NOMO-1 treated with DMSO at 0.1 percent for 48 hours (cell line): Measurements from ENCODE around the gene JAM3.

ENCODE experiments used
- DNase-seq: peaks from one replicate; lab custom pipeline; 2025; ENCODE audit not compliant: unreplicated experiment; lab: John Stamatoyannopoulos, UW

JAM3 gene

DNA sequence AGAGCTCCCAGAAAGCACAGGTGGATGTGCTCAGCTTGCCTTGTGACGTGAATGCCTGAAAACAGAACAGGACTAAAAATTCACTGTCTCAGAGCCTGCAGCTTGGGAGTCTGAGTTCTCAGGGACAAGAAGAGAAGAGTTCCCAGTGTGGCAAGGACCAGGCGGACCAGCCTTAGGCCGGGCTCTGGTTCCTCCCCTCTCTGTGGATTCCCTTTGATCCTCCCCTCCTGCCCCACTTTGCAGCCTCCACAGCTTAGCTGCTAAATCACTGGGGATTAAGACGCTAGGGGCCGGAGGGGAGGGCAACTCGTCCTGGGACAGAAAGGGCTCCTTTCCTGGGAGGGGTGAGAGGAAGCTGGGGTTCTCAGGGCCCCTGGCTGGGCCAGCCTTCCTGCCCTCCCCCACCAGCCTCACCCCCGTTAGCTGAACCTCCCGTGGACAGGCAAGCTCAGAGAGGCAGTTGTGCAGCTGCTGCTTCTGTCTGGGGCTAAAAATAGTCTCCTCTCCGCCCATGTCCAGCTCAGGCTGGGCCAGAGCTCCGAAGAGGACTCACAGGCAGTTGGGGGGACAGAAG, 29.9 kb upstream of the JAM3 start:
- DNase-seq: no peak

DNA sequence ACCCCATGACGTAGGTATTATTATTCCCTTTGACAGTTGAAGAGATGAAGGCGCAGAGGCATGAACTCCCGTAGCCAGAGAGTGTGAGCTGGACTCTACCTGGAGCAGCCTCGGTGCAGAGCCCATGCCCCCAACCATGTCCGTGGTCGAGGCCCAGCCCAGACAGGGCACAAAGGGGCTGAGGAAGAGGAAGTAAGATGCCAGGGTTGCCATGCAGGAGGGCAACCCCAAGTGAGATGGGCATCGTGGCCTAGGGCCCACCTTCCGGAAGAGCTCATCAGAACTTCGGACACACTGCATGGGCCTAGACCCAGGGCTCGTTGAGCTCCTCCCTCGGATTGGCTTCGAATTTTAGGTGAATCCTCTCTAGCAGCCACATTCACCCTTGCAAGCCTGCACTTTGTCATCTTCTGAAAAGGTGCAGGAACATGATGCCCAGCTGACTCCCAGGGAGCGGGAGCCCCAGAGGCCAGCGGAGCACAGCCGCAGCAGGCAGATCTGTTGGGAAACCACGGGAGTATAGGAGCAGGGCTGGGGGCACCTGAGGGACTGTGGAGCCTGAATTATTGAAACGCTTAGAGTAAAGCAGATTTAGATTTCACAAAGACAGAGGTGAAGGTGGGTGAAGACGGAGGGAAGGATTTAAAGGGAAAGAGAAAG, 29.0 kb upstream of the JAM3 start:
- DNase-seq: no peak

DNA sequence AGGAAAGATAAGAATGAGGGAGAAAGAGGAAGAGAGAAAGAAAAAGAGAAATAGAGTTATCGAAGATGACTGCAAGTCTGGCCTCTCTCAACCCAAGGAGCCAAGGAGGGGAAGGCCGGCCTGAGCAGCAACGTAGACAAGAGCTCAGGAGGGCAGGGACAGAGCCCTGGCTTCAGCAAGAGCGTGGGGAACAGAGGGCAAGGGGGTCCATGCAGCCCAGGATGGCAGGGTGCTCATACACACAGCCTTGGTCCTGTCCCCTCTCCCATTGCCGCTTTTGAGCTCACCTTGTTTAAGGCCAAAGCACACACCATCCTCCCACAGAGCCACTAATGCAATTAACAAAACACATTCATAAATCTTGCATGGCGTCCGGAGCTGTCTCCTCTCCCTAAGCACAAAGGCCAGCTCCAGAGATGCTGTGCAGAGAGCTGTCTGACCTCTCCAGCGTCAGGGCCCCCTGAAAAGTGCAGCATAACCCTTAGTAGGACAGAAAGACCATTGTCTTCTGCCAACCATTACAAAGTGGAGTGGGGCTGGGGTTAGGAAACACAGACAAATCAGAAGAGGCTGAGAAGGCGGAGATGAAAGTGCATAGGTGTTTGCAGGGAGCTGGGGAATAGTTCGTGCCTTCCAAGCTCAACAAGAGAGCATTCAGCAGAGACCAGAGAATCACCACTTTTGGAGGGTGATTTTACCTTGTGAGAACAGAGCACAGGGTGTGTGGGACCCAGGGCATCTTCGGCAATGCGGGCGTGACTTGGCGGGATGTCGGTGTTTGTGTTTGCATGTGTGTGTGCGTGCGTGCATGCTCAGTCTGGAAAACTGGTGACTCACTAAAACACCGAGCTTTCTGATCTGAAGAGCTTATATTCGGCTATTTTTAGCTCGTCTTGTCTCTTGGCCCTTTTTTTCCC, 28.2 kb upstream of the JAM3 start:
- no peak for DNase-seq

DNA sequence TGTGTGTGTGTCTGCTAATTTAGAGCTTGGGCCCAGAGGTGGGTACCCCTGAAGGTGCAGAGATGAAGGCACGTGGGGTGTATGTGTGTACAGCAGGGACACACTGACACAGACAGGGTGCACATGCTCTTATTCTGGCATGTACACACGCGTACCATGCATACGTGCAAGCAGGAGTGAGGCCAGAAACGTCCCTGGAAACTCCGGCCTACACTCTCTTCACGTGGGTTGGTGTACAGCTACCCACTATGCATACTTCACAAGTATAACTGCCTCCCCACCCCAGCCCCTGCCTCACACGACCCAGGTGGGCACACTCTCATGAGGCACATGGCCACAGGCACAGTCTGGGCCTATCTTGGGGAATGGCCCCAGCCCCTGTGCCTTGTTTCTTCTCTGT, 27.5 kb upstream of the JAM3 start:
- DNase-seq: no peak

DNA sequence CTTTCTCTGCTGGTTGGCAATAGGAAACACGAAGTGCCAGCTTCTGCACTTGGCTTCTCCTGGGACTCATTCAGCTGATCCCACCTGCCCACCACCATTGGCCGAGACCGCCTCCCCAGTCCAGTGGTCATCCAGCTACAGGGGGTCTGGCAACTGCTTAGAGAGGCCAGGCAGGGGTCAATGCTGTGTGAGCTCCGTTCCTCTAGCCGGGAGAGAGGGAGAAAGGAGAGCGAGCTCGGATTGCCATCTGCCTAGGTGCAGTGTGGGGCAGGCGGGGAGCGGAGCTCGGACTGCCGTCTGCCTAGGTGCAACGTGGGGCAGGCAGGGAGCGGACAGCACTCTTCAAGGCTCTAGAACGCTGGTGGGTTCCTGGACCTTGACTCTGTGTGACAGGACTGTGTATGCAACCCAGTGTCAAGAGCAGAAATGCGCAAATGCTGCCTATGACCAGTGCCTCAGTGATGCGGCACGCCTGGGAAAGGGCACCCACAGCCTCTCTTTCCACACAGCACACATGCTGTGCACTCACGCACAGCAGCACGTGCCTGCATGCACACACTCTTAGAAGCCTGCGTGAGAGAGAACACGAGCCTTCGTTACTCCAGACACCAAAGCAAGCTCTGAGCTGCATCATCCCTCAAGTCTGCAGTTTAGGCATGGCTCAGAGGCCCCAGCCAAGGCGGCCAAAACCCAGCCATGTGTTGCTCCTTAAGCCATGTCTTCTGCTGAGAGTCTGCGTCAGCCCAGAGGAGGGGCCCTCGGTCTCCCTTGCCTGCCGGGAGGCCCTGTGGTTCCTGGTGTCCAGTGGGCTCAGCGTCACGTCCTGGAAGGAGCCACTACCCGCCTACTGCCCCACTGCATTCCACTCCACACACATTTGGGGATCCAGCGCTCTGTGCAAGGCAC, 26.8 kb upstream of the JAM3 start:
- no peak for DNase-seq

DNA sequence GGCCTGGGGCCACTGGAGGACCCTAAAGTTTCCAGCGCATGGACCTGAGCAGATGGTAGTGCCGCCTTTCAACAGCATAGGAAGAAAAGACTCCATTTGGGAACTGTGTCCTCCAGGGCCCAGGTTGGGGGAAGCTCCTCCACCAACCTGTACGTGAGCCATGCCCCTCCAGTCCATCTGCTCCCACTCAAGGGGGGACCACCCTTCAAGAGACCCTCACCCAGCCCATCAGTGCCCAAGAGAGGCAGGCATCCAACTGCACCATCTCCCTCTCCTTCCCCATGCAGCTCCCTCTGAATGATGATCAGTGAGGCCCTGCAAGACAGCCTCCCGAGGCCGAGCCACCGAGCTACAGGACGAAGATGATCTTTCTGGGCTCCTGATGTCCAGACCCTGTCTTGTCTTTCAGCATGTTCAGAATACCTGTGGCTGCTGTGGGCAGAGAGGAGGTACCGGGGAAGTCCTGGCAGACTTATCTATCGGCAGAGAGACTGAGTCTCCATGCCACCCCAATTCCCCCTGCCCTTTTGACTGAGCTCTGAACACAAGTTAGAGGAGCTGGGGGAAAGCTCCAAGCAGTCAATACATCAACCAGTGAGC, 25.0 kb upstream of the JAM3 start:
- DNase-seq: no peak

DNA sequence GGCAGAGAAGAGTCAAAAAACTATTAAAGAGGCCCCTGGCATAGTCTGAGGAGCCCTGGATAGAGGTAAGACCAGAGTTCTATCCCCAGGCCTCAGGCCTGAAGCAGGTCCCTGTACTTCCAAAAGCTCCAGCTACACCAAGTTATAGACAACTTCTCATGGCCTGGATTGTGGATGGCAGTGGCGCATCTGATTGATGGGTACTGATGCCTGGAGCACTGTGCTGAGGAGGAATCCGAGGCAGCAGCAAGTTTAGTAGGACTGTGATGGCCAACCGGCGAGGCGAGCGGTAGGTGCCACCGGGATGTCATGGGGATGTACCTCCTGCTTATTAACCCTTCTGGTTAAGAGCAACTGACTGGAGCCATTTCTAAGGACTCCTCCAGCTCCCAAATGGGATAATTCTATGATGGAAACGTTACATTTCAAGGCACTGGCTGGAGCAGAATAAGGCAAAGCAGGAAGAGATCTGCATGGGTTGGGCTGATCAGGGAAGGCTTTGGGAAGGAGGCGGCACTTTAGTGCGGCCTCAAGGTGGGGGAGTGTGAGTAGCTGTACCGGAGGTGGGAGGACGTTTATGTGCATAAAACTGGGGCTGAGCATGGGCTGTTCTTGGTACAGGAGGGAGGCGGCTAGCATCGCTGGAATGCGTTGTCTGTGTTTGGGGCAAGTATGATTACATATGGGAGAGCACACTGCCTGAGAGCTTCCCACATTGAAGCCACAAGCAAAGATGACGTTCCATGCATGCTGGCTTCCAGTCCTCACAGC, 24.2 kb upstream of the JAM3 start:
- no peak for DNase-seq

DNA sequence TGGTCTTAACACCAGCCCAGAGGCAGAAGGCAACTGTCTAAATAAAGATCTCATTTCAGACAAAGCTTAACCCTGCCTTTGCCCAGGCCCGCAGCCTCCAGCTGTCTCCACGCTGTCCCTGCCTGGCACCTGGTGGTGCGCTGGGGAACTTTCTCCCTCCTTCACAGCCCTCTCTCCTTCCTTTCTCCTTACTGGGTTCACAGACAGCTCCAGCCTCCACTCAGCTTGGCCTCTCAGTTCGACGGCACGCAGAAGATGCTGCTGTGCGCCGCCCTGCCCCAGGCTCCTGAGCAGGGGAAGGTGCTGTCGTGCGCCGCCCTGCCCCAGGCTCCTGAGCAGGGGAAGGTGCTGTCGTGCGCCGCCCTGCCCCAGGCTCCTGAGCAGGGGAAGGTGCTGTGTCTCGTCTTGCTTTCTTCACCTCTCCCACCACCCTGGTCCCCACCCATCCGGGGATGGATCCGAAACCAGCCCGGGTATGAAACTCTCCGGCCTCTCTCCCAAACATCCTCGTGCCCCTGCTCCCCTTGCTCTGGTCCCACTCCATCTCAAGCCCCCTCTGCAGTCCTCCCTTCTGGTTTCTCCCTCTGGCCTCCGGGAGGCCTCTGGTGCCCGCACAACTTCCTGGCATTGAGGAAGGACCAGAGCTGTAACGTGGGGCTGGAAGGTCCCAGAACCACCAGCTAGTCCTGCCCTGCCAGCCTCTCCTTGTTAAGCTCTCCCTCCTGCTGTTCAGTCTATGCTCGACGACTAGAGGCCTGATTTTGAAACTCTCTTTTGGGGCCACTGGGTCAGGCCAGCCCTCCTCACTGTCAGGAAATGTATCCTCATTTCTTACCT, 22.9 kb upstream of the JAM3 start:
- no peak for DNase-seq

DNA sequence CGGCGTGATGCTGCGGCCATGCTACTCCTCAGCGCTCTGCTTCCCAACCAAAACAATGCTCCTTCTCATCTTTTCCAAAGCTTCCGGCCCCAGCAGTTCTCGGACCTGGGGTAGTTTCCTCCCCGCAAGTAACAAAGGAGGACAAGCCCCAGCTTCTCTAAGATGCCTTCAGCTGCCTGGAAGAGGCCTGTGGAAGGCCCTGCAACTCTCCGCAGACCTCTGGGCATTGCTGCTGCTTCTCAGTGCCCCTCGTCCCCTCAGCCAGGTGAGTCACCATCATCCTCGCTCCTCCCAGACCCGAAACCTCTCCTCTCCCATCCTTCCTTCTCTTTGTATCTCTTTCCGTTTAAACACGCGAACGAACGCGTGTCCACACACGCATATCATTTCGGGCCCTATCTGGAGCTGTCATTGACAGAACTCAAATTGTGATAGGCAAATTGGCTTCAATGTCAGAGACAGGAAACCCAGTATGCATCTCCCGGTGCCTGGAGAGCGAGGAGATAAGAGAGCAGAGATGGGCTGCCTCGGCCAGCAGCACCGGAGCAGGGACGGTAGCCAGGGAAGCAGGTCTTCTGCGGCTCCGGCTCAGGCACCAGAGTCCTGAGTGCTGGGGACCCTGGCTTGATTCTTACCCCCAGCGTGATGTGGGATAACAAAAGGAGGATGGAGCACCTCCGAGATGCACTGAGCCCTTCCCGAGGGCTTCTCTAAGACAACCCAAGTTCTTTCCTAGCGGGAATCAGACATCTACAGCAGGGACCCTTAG, 22.0 kb upstream of the JAM3 start:
- DNase-seq: no peak

DNA sequence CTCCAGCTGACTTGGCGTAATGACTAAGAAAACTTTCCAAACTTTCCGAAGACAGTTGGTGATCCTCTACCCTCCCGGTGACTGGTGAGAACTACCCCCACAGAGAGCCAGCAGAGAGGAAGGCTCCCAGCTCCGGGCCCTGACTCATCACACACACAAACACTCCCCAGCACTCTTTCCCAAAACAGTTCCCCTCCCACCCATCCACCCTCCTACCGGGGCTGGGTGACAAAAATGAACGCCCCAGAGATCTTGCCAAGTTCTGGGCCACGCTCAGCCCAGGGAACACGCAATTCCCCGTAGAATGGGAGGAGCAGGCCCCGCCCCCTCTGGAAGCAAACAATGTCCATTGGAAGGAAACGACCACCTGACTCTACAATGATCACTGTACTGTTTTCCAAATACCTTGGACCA, 21.3 kb upstream of the JAM3 start:
- no peak for DNase-seq

DNA sequence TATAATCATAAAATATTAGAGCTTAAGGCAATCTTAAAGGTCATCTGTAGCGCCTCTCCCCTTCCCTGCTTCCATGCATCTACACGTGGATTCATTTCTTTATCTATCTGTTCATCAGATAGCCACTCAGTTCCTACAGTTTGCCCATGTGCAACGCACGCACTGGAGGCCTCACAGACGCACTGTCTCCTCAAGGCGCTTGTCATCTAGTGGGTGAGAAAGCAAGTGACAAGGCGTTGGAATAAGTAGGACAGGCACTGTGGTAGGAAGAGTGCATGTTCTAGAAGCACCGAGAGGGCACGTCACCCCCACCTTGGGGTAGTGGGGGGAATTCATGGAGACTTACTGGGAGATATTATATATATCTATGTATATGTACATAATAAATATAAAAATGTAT, 20.8 kb upstream of the JAM3 start:
- no peak for DNase-seq

DNA sequence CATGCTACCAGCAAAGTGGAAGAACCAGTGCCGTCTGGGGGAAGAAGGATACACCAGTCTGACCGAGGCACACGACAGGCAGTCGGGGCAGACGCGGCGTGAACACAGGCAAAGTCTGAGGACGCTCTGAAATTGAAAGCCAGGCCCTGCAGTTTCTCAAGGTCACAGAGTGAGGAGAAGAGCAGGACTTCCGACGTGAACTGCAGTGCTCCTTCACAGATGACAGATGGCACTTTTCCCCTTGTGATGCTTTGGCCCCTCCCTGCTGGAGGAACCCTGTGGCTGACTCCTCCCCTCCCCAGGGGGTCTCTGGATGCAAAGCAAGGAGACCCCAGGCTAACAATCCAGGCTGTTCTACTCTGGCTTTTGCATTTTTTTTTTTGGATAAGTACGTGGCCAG, 19.6 kb upstream of the JAM3 start:
- DNase-seq: no peak

DNA sequence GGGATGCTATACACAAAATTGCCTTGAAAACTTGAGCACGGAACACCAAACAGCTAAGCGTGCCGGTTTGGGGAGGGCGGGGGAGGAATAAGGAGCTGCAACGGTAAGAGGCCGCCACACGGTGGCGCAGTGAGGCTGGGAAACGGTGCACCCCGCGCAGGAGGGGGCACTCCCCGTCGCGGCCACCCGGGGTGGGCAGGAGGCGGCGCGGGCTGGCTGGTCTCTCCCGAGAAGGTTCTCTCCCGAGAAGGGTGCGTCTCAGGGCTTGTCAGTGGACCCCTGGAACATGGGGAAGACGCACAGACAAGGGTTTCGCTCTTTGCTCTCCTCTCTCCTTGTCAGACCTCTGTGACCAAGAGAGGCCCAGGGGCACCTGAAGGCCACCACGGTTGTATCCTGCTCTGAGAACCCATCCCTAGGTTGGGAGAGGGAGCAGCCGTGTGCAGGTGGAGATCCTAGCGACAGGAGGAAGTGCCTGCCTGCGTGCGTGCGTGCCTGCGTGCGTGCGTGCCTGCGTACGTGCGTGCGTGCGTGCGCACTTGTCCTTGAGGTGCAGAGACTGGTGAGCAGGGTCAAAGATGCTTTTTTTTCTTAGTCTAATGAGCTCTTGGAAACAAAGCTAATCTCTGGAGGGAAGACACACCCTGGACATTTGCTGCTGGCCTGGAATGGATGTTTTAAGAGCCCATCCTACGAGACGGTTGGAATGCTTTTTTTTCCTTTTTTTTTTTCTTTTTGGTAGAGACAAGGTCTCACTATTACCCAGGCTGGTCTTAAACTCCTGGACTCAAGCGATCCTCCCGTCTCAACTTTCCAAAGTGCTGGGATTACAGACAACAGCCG, 18.1 kb upstream of the JAM3 start:
- DNase-seq: peak; percentile 40

DNA sequence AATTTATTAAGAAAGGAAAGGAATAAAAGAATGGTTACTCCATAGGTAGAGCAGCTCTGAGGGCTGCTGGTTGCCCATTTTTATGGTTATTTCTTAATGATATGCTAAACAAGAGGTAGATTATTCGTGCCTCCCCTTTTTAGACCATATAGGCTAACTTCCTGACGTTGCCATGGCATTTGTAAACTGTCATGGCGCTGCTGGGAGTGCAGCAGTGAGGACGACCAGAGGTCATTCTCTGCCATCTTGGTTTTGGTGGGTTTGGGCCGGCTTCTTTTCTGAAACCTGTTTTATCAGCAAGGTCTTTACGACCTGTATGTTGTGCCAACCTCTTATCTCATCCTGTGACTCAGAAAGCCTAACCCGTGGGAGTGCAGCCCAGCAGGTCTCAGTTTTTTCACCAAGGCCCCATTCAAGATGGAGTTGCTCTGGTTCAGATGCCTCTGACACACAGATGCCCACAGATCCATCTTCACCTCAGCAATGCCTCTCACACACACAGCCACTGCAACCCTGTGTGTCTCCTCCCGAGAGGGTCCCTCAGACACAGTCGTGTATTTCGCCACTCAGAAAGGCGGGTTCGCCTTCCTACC, 16.4 kb upstream of the JAM3 start:
- DNase-seq: no peak

DNA sequence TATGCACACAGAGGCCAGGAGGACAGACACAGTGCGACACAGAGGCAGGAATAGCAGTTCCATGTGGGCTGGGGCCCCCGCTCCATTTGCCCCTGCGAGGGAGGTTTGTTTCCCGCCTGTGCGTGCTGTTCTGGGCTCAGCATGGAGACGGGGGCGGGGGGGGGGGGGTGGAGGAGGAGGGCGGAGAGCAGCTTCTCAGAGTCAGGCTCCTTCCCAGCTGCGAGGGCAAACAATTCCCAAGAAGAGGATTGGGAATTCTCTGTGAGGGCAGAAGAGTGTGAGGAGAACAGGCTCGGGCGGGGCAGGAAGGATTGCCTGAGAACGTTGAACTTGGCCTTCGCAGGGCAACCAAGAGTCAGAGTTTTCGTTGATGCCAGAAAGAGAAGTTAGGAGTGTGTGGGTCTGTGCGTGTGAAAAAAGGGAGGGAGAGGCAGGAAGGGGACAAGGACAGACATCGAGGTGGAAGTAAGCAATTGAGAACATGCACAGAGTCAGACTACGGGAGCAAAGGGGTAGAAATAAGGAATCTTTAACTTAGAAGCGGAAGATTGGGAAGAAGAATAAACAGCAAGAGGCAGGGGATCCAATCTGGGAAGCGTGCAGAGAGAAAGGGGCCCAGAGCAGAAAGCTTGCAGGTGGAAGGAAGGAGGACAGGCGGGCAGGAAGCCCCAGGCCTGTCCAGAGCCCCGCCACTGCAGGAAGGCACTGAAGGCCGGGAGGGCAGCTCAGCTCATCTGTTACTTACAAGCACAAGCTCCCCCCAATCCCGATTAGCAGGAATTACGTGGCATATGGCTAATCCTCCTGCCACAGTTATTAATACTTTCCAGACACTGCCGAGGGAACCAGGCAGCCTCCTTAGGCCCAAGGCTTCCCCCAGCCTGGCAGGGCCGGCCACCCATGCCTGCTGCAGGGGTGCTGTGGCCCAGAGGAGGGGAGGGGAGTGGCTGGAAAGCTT, 15.6 kb upstream of the JAM3 start:
- no peak for DNase-seq

DNA sequence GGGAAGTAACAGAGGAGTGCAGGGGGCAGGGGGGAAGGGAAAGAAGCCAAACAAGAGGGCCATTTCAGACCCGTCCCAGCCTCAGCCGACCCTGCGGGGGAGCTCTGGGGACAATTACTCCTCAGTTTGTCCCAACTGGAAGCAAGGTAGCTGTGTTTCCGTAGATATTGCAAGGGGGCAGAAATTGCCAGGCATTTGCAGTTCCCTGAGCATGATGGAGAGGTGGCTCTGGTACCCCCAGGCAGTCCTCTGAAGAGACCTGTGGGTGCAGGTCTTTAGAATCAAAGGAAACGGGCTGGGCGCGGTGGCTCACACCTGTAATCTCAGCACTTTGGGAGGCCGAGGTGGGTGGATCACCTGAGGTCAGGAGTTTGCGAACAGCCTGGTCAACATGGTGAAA, 13.8 kb upstream of the JAM3 start:
- DNase-seq: no peak
